NCI-H526 treated with DMSO at 0.1 percent for 48 hours (cell line): ENCODE results near the gene TUSC1.
"Not testable (repeated sequence)": the region's sequence is repeated elsewhere in the genome, so short reads cannot be mapped to it uniquely, and the experiment has no call there.

Experiments
- DNase-seq: peaks from one replicate; lab custom pipeline; 2025; lab: John Stamatoyannopoulos, UW

TUSC1 gene

DNA sequence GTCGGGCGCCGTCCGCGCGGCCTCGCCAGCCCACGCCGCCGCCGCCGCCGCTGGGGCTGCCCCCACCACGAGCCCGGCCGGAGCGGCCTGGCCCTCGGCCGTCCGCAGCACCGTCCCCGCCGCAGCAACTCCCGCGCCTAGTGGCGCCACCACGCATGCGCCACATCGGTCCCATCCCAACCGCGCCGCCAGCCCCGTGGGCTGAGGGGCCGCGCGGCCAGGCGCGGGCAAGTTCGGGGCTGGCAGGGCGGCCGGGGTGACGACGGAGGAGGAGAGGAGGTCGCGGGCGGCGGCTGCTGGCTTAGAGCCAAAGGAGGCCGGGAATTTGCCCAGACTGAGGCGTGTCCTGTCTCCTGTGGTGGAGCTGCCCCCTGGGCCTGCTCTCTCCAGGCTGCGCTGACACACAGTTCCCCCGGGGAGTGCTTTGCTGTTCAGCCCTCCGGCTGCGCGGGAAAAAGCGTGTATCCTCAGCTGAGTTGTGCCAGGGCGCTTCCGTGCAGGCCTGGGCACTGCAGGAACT is at the start of gene TUSC1:
Gene TUSC1, minus strand, starts transcription at position 298 of the 520 bp plus-strand sequence. Its CDS starts 132 bp downstream, at position 166.
- DNase-seq, result peak; percentile 61

DNA sequence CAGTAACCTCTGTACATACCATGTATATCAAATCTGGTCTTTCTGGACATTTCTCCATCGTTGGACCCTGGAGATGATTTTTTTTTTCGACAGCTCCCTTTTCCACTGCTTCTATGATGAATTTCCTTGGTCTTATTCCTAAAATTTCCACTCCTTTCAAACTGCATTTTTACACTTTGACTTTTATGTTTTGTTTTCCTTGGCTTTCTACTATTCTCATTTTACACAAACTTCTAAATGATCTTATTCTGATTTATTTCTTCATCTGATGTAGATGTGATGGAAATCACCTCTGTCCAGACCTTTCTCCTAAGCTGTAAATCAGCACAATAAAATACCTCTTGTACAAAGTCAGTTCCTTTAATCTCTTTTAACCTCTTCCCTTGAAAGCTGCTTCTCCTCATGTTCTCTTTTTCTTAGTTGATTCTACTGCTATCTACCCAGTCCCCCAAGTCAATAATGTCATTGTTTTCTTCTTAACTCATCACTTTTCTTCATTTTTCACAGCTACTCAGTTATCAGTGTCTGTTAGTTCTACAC is 48.7 kb upstream of the TUSC1 start:
- no peak for DNase-seq

DNA sequence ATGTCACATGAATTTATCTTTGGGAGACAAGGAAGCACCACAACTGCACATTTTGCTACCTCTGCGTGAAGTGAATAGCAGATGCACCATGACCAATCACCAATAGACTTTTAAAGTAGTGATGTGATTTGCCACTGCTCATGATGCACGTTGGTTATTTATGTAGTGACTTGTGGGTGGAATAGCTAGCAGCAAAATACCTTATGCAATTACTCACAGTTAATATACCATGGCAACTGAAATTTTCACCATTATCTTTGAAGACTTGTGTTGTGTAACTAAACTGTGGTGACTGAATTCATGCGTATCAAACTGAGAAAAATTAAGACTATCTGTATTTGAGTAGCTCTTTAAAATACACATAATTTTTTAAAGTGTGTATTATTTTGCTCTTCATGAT is 46.2 kb upstream of the TUSC1 start:
- DNase-seq, result no peak

DNA sequence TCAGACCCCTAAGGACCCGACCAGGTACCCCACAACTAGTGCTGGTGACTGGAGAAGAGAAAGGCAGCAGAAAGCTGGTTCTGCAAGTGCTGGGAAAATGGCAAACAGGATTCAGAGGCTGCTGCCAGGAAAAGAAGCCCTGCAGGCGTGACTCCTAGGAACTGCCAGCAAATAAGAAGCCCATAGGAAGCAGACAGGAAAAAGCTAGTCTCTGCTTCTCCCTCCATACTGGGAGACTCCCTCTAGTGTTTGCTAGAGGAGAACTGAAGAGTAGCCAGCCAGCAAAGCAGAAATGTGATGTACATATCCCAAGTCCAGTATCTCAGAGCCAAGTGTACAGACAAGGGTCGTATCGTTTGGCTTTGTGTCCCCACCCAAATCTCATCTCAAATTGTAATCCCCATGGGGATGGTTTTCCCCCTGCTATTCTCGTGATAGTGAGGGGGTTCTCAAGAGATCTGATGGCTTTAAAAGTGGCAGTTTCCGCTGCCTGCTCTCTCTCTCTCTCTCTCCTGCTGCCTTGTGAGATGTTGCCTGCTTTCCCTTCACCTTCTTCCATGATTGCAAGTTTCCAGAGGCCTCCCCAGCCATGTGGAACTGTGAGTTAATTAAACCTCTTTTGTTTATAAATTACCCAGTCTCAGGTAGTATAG is 38.1 kb upstream of the TUSC1 start:
- DNase-seq, result no peak

DNA sequence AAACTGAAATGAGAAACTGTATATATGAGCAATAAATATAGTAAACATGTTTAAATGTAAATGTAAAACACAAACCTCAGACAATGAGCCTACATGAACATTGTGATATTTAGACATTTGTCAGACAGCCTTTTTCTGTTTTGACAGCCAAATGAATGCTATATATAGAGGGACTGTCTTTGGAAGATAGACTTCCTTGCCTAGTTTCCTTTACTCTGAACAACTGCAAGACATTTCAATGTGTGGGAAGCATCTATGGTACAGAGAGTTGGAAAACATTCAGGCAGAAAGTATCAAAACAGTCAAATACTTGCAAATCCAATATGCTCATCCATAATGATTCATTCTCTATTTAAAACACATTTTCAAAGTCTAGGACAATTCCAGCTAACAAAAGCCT is 31.7 kb upstream of the TUSC1 start:
- DNase-seq, result no peak

DNA sequence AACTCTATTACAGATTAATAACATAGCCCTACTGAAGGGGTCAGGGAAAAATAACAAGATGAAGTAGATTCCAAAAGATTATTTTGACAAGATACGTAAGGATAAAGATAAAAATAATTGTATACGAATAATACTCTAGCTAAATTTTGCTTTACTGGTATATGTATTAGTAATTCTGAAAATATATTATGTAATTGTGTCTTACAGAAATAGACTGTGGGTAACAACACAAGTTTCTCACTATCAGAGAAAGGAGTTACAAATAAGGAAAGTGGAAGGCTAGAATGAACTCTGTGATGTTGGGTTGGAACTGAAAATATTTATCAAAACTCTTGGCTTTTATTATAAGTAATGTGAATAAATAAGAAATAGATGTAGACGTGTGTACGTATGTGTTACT is 26.6 kb upstream of the TUSC1 start:
- DNase-seq, result no peak

DNA sequence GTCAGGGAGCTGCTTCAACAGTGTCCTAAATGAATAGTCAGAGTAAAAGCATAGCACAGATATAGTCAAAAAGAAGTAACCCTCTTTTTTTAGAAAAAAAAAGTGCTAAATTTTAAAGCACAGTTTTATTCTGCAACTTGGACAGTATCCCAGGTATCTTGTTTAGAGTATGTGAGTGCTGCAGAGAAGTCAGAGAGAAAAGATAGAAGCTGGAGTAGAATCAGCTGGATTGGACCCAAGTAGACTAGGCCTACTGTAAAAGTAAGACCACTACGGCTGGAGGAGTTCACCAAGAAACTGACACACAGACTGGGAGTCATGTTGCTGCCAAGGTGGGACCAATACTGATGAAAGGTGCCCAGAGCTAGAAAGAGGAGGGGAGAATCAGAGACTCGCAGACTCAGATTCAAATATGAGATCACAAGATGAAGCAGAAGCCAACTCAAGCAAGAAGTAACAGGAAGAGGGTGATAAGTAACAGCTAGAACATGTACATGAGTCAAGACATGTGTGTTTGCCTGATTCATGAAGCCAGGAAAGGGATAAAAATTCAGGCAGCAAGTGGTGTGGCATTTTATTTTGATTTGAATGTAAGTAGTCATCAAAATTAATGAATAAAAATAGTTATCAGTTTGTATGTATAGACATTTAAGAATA is 25.6 kb upstream of the TUSC1 start:
- DNase-seq, result no peak

DNA sequence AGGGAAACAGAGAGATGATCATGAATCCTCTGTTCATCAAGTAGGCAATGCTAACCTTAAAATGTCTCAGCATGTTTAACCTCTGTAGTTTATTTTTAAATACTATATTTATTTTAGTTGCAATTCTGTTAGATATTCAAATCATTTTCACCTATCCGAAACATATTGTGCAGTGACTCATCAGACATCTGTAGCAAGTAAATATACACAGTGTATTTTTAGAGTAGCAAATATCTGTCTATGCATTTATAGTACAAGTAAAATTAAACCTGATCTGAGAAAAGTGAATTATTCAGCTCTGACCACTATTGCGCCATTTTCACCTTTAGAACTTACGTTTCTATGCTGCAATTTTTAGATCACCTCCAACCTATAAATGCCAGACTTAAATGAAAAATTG is 24.3 kb upstream of the TUSC1 start:
- DNase-seq, result no peak

DNA sequence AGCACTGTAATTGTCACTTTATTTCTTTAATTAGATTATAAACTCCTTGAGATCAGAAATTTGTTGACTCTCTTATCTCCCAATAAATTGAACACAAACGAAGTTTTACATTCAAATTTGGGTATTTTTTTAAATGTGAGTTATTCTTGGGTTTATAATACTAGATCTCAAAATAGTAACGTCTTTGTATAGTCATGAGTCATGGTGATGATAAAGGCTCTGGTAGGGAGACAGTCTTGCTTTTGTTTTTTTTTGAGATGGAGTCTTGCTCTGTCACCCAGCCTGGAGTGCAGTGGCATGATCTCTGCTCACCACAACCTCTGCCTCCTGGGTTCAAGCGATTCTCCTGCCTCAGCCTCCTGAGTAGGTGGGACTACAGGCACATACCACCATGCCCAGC is 22.7 kb upstream of the TUSC1 start:
- not testable (repeated sequence) for DNase-seq

DNA sequence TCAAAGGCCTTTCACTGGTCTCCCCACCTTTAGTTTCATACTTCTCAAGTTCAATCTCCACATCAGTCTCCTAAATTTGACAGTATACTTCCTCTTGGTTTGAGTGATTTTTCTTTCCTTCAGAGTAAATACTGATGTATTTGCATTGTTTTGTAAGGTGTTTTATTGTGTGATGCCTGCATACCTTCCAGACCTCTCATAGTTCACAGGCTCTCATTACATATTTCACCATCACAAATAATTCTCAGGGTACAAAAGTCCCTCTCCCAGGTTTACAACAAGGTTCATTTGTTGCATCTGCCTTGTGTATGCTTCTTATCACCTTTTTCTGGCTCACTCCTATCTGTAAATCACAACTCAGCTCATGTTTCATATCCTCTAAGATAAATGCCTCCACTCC is 22.2 kb upstream of the TUSC1 start:
- no peak for DNase-seq

DNA sequence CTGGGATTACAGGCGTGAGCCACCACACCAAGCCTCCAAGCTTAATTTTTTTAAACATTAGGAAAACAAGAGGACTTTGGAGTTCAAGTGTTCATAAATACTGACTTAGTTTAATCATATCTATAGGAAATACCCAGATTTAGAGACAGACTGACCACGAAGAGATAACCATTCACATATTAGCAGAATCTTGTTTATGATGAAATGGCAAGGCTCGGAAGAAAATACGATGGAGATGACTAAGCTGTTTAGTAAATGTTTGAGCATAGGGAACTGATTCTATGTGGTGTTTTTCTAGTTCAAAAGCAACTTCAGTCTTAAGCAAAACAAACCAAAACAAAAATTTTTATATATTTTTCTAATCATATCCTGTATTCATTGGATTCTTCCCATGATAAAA is 13.5 kb upstream of the TUSC1 start:
- no peak for DNase-seq

DNA sequence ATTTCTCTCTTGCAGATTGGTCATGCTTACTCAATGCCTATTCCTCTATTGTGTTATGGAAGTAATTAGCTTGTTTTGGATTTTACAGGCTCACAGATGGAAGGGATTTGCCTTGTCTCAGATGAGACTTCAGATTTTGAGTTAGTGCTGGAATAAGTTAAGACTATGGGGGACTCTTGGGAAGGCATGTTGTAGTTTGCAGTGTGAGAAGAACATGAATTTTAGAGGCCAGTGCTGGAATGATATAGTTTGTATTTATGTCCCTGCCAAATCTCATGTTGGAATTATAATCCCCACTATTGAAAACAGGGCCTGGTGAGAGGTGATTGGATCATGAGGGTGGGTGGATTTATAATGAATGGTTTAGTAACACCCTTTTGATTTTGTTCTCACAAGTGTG is 6.1 kb upstream of the TUSC1 start:
- DNase-seq, result no peak

DNA sequence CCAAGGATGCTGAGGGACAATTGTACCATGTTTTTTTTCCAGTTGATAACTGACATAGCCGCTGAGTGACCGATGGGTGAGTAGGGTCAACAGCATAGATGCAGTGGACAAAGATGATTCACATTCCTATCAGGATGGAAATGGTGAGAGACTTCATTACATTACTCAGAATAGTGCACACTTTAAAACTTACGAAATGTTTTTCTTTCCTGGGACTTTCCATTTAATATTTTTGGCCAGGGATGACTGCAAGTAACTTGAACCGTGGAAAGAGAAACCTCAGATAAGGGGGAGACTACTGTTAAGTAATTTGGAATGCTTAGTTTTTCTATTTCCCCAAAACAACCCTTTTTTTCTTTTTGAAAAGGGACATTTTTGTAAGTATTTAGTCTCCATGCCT is 3.0 kb upstream of the TUSC1 start:
- DNase-seq, result no peak

DNA sequence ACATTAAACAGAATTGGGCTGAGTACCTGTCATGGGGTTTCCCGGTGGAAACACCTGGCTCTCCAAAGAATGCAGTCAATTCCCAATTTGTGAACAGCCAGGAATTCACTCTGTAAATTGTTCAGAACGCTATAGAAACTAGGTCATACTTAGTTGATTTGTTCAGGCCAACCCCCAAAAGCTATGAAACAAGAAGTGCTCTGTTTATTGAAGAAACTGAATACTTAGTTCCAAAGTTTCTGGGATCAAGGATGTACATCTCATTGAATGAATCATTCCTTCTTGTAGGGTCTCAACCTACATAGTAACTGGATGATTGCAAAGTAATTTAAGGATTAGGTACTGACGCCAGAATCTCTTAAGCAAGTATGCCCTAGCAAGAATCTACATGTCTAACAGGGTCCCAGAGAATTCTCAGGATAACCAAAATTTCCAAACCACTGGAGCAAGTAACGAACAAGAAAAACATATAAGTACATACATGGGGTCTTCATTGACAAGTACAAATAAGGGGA is 659 bp upstream of the TUSC1 start:
- DNase-seq, result no peak

DNA sequence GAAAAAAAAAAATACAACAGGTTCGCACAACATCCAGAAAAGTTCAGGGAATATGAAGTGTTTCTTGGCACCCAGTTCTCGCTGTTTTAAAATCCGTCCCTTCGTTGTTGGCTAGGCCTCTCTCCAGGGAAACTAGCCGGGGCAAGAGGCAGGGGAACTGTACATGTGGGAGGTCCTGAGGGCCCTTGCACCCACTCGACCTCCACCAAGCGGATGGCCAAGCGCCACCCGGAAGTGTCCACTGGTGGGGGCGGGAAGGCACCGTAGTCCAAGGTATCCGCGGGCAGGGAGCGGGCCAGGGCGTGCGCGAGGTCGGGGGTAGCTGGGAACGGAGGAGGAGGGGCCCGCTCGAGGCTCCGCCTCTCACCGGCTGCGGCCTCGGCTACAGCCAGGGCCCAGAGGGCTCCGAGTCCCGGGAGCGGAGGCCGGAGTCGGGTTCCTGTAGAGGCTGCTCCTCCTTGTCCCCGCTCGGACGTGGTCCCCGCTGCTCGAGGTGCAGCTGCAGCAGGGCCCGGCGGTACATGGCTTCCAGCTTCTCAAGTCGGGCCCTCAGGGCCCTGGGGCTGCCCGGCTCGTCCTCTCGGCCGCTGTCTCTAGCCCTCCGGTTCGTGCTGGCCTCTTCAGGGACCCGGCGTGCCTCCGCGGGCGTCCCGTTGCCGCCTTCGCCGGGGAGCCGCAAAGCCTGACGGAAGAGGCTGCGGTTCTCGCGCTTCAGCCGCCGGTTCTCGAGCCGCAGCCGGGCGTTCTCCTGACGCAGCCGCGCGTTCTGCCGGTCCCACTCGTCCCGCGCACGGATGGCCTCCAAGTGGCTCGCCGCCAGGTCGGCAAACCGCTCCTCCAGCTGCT is 720 bp downstream of the TUSC1 start:
- peak; percentile 40 for DNase-seq

DNA sequence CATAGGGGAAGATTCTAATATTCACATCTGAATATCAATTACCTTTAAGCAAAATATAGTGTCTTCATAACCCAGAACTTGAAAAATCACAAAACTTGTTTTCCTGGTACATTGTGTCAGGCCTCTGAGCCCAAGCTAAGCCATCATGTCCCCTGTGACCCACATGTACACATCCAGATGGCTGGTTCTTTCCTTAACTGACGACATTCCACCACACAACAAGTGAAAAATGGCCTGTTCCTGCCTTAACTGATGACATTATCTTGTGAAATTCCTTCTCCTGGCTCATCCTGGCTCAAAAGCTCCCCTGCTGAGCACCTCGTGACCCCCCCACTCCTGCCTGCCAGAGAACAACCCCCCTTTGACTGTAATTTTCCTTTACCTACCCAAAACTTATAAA is 2.4 kb downstream of the TUSC1 start:
- not testable (repeated sequence) for DNase-seq

DNA sequence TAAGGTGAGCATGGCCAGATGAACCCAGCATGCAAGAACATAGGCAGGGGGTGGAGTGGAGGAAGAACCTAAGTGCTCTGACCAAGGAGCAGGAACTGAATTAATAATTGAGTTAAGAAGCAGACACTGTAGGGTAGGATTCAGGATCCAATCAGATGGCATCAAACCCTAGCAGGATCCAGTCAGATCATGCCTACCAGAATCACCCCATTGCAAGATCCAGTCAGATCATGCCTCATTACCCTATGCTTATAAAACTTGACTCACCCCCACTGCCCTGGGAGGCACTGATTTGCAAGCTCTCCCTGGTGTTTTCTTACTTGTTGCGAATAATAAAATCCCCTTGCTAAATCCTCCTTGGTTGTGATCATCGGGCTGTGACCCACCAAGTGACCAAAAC is 19.7 kb downstream of the TUSC1 start:
- DNase-seq, result no peak

DNA sequence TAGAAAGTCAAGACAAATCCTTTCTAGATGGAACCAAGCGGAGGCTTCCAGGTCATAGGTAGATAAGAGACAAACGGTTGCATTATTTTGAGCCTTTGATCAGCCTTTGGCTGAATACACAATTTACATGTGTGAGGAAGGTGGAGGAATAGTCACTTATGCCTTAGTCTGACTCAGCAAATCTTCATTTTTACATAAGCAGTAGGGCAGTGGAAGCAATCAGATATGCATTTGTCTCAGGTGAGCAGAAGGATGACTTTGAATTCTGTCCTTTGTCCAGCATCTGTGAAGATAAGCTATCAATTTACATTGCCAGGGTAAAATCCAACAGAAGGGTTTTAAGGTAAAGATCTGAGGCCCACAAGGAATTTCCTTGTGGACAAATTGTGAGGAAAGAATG is 23.8 kb downstream of the TUSC1 start:
- no peak for DNase-seq

DNA sequence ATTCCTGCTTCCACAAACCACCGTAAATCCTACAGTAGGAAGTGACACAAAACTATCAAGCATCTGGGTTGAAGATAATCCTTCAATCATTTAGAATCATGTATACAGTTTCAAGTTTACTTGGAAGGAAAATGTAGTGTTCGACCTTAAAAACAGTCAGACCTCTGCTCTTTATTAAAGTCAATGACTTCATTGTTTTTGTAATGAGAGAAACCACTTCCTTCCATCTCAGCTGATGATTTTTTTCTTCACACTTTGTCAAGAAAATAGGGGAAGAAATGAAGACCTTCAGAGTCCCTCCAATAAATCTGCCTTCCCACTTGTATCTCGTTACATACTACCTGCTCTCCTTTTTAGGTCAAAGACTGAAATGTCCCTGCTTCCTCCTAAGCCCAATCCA is 30.1 kb downstream of the TUSC1 start:
- no peak for DNase-seq

DNA sequence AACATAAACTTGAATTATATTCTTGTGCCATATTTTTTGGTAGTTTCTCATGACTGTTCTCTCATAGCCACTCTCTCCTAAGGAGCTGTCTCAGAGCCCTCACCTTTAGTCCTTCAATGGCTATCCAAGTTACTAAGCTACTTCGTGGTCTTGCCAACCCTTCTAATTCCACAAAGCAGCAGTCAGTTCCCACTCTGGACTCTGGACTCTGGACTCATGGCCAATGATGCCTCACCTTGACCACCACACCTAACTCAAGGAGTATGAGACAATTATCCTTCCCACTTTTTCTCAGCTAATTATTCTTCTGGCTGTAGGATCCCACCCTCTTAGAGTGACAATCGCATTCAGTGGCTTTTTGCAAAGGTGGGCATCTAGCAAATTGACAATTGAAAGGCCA is 42.2 kb downstream of the TUSC1 start:
- DNase-seq, result no peak

DNA sequence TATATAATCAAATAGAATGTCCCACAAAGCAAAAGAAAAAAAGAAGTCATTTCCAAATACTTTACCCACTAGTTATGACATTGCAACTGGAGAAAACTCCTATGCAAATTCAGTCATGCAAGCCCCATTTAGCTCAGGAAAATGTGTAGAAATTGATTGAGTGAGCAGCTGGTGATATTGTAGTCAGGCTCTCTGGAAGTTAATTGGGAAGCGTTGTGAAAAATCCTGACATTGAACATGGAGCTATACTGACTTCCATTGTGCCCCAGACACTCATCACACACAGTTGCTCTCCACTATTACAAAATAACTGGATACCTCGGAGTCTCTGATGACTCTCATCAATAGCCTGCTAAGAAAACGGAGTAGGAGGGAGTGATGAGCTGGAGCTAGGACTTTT is 49.0 kb downstream of the TUSC1 start:
- peak; percentile 1 for DNase-seq
